Measurements from ENCODE around the gene CNPY1. TPM values are rescaled to one million over a fixed set of nuclear protein-coding genes. Genes with fewer than 3 reads are reported as not detected.

Gene CNPY1
- polyA plus RNA-seq, 1 donor from 2014 or later, result 0.36 TPM

- no peak overlapping the region for H3K27ac ChIP-seq (ENCODE audit: low read length)
- no peaks in the 10 kb centered on the region for H3K27me3 ChIP-seq (ENCODE audit: insufficient read depth, low read depth, low read length)
- H3K4me2 ChIP-seq (ENCODE audit: low read length), result no peak overlapping the region
- H4K20me1 ChIP-seq (ENCODE audit: insufficient read depth), result no peaks in the 10 kb centered on the region
- no peaks in the 10 kb centered on the region for H3F3A ChIP-seq (ENCODE audit: insufficient read depth, low read length, poor library complexity, severe bottlenecking)
- no peaks in the 10 kb centered on the region for H3K36me3 ChIP-seq (ENCODE audit: insufficient read depth, low read length)
- TF ChIP-seq, protein P1, sequence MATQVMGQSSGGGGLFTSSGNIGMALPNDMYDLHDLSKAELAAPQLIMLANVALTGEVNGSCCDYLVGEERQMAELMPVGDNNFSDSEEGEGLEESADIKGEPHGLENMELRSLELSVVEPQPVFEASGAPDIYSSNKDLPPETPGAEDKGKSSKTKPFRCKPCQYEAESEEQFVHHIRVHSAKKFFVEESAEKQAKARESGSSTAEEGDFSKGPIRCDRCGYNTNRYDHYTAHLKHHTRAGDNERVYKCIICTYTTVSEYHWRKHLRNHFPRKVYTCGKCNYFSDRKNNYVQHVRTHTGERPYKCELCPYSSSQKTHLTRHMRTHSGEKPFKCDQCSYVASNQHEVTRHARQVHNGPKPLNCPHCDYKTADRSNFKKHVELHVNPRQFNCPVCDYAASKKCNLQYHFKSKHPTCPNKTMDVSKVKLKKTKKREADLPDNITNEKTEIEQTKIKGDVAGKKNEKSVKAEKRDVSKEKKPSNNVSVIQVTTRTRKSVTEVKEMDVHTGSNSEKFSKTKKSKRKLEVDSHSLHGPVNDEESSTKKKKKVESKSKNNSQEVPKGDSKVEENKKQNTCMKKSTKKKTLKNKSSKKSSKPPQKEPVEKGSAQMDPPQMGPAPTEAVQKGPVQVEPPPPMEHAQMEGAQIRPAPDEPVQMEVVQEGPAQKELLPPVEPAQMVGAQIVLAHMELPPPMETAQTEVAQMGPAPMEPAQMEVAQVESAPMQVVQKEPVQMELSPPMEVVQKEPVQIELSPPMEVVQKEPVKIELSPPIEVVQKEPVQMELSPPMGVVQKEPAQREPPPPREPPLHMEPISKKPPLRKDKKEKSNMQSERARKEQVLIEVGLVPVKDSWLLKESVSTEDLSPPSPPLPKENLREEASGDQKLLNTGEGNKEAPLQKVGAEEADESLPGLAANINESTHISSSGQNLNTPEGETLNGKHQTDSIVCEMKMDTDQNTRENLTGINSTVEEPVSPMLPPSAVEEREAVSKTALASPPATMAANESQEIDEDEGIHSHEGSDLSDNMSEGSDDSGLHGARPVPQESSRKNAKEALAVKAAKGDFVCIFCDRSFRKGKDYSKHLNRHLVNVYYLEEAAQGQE (IDR thresholded peaks at IDR 0.05; ENCODE audit: borderline replicate concordance), result no peak
- no peak for TF ChIP-seq TAF1 (IDR thresholded peaks at IDR 0.05; ENCODE audit: low read depth)
- TF ChIP-seq, protein P2, sequence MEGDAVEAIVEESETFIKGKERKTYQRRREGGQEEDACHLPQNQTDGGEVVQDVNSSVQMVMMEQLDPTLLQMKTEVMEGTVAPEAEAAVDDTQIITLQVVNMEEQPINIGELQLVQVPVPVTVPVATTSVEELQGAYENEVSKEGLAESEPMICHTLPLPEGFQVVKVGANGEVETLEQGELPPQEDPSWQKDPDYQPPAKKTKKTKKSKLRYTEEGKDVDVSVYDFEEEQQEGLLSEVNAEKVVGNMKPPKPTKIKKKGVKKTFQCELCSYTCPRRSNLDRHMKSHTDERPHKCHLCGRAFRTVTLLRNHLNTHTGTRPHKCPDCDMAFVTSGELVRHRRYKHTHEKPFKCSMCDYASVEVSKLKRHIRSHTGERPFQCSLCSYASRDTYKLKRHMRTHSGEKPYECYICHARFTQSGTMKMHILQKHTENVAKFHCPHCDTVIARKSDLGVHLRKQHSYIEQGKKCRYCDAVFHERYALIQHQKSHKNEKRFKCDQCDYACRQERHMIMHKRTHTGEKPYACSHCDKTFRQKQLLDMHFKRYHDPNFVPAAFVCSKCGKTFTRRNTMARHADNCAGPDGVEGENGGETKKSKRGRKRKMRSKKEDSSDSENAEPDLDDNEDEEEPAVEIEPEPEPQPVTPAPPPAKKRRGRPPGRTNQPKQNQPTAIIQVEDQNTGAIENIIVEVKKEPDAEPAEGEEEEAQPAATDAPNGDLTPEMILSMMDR (IDR thresholded peaks at IDR 0.05; ENCODE audit: poor library complexity, severe bottlenecking), result no peak
- no peak for TF ChIP-seq EP300 (conservative IDR thresholded peaks at IDR 0.05; ENCODE audit: poor library complexity, severe bottlenecking)
- no peak for TF ChIP-seq EZH2 (IDR thresholded peaks at IDR 0.05; ENCODE audit: borderline replicate concordance, insufficient read depth, low read length, poor library complexity, severe bottlenecking)
- no peak for TF ChIP-seq MXI1 (conservative IDR thresholded peaks at IDR 0.05; ENCODE audit: poor library complexity, severe bottlenecking)
- TF ChIP-seq SMC3 (conservative IDR thresholded peaks at IDR 0.05; ENCODE audit: poor library complexity), result no peak
- no peak for TF ChIP-seq POLR2AphosphoS5 (IDR thresholded peaks at IDR 0.05)
- no peak for TF ChIP-seq RAD21 (conservative IDR thresholded peaks at IDR 0.05)
- no peaks in the 10 kb centered on the region for H3K9me2 ChIP-seq (ENCODE audit: insufficient read depth, low read length)
- no peaks in the 10 kb centered on the region for H3K79me2 ChIP-seq (replicated peaks; ENCODE audit: insufficient read depth, low read length)
- H3K4me3 ChIP-seq (ENCODE audit: low read length), result no peak overlapping the region
- H2AFZ ChIP-seq (ENCODE audit: low read depth, low read length), result no peak overlapping the region
- no peak overlapping the region for H3K9ac ChIP-seq (ENCODE audit: low read length)
- H3K9me3 ChIP-seq (ENCODE audit: low read length), result no peaks in the 10 kb centered on the region
These were observed 34.0 kb upstream of the CNPY1 start for GRCh38 chr7:155580367-155580766.

DNA sequence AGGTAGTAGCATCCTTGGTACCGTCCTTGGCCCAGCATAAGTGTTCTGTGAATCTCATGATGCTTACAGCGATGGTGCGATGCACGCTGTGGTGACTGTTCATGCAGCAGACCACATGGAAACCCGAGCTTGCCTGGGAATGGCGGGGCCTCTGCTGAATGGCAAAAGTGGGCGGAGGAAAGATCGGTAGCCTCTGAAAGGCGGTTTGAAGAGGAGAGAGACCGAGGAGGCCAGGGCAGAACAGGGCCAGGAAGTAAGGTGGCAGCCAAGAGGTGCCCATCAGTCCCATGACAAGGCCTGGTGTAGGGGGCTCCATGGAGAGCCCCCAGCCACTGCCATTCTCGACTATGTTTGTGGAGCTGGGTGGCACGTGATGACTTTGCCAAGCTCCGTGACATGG, 33.2 kb upstream of the CNPY1 start:
- no peaks in the 10 kb centered on the region for H4K20me1 ChIP-seq (ENCODE audit: insufficient read depth)
- no peak for TF ChIP-seq SMC3 (conservative IDR thresholded peaks at IDR 0.05; ENCODE audit: poor library complexity)
- no peak for TF ChIP-seq POLR2AphosphoS5 (IDR thresholded peaks at IDR 0.05)
- no peak for TF ChIP-seq EZH2 (IDR thresholded peaks at IDR 0.05; ENCODE audit: borderline replicate concordance, insufficient read depth, low read length, poor library complexity, severe bottlenecking)
- H3K9ac ChIP-seq (ENCODE audit: low read length), result no peak overlapping the region

More for the DNA sequence above, 33.2 kb upstream of the CNPY1 start:
- Histone ChIP-seq H3K4me3 (ENCODE audit: low read length) (no peak overlapping the region), H3K79me2 (replicated peaks; ENCODE audit: insufficient read depth, low read length) (no peaks in the 10 kb centered on the region), H3K9me2 (ENCODE audit: insufficient read depth, low read length) (no peaks in the 10 kb centered on the region), H3K4me2 (ENCODE audit: low read length) (no peak overlapping the region), H3F3A (ENCODE audit: insufficient read depth, low read length, poor library complexity, severe bottlenecking) (no peaks in the 10 kb centered on the region), H3K27me3 (ENCODE audit: insufficient read depth, low read depth, low read length) (no peaks in the 10 kb centered on the region), H2AFZ (ENCODE audit: low read depth, low read length) (no peak overlapping the region), H3K27ac (ENCODE audit: low read length) (no peak overlapping the region), H3K36me3 (ENCODE audit: insufficient read depth, low read length) (no peaks in the 10 kb centered on the region), H3K9me3 (ENCODE audit: low read length) (no peaks in the 10 kb centered on the region)
